Left kidney (tissue), 8 donors: Measurements from ENCODE around the gene SYAP1. TPM values are rescaled to one million over a fixed set of nuclear protein-coding genes. Genes with fewer than 3 reads are reported as not detected.
"Not testable (repeated sequence)": the region's sequence is repeated elsewhere in the genome, so short reads cannot be mapped to it uniquely, and the experiment has no call there.

Experiments used
- DNase-seq: peaks from one replicate; pipeline ENCODE4 v3.0.0-alpha.2; 2013
- long read RNA-seq, 8 donors: transcript quantifications; one replicate each; lab custom pipeline, GENCODE V29; 2026
- polyA plus RNA-seq: library from polyadenylated mRNA; unstranded; fragments of 120-200 nt; gene quantifications from one replicate; pipeline ENCODE4 v1.2.1, GENCODE V29; 2013; ENCODE audit not compliant: insufficient read length

Gene SYAP1
- polyA plus RNA-seq, result 33.6 TPM
- long read RNA-seq, donor 1, full-length matches to known transcripts, result 23 of 43 reads
- long read RNA-seq, donor 1, partial matches to known transcripts, result 20 of 43 reads
- long read RNA-seq, donor 1, other reads (novel, unspliced or antisense), result 0 of 43 reads
- long read RNA-seq, donor 2, full-length matches to known transcripts, result 20 of 36 reads
- long read RNA-seq, donor 2, partial matches to known transcripts, result 16 of 36 reads
- long read RNA-seq, donor 2, other reads (novel, unspliced or antisense), result 0 of 36 reads
- long read RNA-seq, donor 3, full-length matches to known transcripts, result 11 of 11 reads
- long read RNA-seq, donor 3, partial matches to known transcripts, result 0 of 11 reads
- long read RNA-seq, donor 3, other reads (novel, unspliced or antisense), result 0 of 11 reads
- long read RNA-seq, donor 4, result 0 reads
- long read RNA-seq, donor 5, full-length matches to known transcripts, result 20 of 20 reads
- long read RNA-seq, donor 5, partial matches to known transcripts, result 0 of 20 reads
- long read RNA-seq, donor 5, other reads (novel, unspliced or antisense), result 0 of 20 reads
- long read RNA-seq, donor 6, full-length matches to known transcripts, result 16 of 51 reads
- long read RNA-seq, donor 6, partial matches to known transcripts, result 35 of 51 reads
- long read RNA-seq, donor 6, other reads (novel, unspliced or antisense), result 0 of 51 reads
- long read RNA-seq, donor 7, full-length matches to known transcripts, result 25 of 48 reads
- long read RNA-seq, donor 7, partial matches to known transcripts, result 23 of 48 reads
- long read RNA-seq, donor 7, other reads (novel, unspliced or antisense), result 0 of 48 reads
- long read RNA-seq, donor 8, full-length matches to known transcripts, result 6 of 6 reads
- long read RNA-seq, donor 8, partial matches to known transcripts, result 0 of 6 reads
- long read RNA-seq, donor 8, other reads (novel, unspliced or antisense), result 0 of 6 reads

GRCh38 chrX:16719334-16720084 lies at the start of gene SYAP1:
TSS of gene SYAP1 (plus strand) at chrX:16719612. CDS start at chrX:16719725, 113 bp downstream.
- peak; percentile 97 for DNase-seq

- DNase-seq, result peak; percentile 39
These were observed 48.4 kb upstream of the SYAP1 start for GRCh38 chrX:16671005-16671404.

GRCh38 chrX:16678689-16679088 lies 40.7 kb upstream of the SYAP1 start:
- DNase-seq, result no peak

- no peak for DNase-seq
These were observed 36.3 kb upstream of the SYAP1 start for GRCh38 chrX:16683007-16683664.

GRCh38 chrX:16687514-16687913 lies 31.9 kb upstream of the SYAP1 start:
- no peak for DNase-seq

- DNase-seq, result peak; percentile 32
These were observed 24.2 kb upstream of the SYAP1 start for GRCh38 chrX:16695079-16695676.

- DNase-seq, result no peak
These were observed 22.5 kb upstream of the SYAP1 start for GRCh38 chrX:16696956-16697355.

GRCh38 chrX:16699389-16699788 lies 20.0 kb upstream of the SYAP1 start:
- no peak for DNase-seq

GRCh38 chrX:16700734-16701133 lies 18.7 kb upstream of the SYAP1 start:
- no peak for DNase-seq

GRCh38 chrX:16702700-16703599 lies 16.5 kb upstream of the SYAP1 start:
- DNase-seq, result no peak

GRCh38 chrX:16705370-16705769 lies 14.0 kb upstream of the SYAP1 start:
- no peak for DNase-seq

GRCh38 chrX:16708016-16708415 lies 11.4 kb upstream of the SYAP1 start:
- DNase-seq, result no peak

- no peak for DNase-seq
These were observed 8.1 kb upstream of the SYAP1 start for GRCh38 chrX:16711219-16711811.

- no peak for DNase-seq
These were observed 7.4 kb upstream of the SYAP1 start for GRCh38 chrX:16711893-16712547.

- DNase-seq, result peak; percentile 67
These were observed 6.8 kb upstream of the SYAP1 start, which contains the start of gene CTPS2 for GRCh38 chrX:16712548-16713155. TSS of gene CTPS2 (minus strand) at chrX:16712669. CDS start at chrX:16702902, 9,767 bp downstream.

GRCh38 chrX:16714504-16714903 lies 4.9 kb upstream of the SYAP1 start:
- DNase-seq, result no peak

GRCh38 chrX:16715638-16716037 lies 3.8 kb upstream of the SYAP1 start:
- DNase-seq, result not testable (repeated sequence)

- DNase-seq, result not testable (repeated sequence)
These were observed 3.0 kb upstream of the SYAP1 start for GRCh38 chrX:16716451-16716850.
